Limb (tissue), 2 donors: ENCODE measurements around the gene MUC2.
A peak's percentile ranks its signal among the peaks of the same experiment; 100 is the strongest.

Experiments used
- DNase-seq, 2 donors: peaks; one replicate each; pipeline ENCODE4 v3.0.0-alpha.2; 2016; ENCODE audit errors: extremely low spot score in 2 of 2

Gene MUC2

DNA sequence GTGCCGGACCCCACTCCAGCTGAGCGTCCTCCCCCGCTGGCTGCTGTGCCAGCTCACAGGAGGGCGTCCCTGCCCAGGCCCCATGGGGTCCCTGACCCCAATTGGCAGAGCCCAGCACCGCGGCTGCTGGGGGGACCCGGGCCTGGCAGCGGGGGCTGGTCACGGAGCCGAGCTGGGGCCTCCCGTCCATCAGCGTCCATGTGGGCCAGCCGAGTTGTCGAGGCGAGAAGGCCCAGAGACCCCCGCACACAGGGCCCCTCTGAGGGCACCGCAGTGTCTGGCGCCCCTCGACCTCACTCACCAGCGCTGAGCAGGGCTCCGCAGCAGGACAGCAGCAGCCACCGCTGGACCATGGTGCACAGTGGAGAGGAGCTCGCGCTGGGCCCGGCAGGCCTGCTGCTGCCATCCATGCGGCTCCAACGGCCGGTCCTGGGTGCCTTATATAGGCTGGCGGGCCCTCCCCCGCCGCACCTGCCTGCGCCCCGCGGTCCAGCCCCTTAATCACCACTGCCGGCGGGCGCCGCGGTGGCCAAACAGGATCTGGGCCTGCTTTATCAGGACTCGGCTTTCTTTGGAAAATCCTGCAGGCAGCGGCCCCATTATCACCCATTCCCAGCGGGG is 38.3 kb upstream of the MUC2 start, which contains the start of gene MUC6:
Gene MUC6 (minus strand): TSS at position 416 of the 621 bp plus-strand sequence. CDS start 63 bp downstream, at position 353.
- DNase-seq: no peak

DNA sequence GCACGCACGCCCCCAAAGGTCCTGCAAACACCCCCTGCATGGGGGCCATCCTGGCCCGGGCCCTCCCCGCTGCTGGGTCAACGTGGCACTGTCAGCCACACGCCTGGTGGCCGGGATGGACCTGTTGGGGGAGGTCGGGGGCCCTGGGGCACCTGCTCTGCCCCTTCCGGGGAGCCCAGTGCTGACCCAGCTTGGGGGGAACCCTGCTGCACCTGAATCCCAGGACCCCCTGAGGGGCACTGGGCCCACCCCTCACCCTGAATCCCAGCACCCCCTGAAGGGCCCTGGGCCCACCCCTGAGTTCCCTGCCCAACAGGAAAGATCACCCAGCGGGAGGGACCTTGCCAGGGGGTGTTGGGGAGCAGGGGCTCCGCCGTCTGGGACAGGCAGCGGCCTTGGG is 37.7 kb upstream of the MUC2 start:
- DNase-seq: no peak

DNA sequence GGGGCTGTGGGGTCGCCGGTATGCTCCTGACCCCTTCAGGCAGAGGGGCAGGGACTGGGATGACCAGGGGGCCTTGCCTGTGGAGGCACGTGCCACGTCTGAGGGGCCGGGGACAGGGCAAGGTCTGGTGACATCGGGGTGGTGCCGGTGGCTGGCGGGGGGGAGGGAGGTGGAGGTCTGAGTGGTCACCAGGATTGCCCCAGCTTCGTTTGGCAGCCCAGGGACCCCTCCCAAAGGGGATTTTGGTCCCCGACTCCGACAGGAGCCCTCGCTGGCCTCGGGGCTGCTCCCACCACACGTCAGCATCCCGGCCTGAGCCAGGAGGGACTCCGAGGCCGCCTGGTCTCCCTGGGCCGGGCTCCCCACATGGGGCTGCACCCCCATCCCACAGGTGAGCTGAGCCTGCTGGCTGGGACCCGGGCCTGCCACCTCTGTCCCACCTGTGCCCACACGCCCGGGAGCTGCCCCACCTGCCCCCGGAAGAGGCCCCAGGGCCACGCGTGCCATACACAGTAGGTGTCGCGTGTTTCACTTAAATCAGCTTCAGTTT is 37.1 kb upstream of the MUC2 start:
- DNase-seq: no peak

DNA sequence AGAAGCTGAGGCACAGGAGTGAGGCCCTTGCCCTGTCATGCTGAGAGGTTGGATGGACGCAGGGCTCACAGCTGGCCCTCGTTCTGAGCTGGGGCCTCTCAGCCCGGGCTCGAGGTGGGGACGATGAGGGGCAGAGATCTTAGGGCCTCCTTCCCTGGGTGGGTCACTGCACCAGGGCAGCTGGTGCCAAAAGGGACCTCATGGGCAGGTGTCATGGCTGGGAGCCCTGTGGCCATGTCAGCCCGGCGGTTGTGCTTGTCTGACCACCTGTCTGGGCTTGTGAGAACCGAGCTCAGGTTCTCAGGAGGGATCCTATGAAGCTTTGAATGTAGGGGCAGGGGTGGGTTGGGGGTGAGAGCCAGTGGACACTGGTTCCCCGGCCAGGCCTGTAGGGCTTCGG is 36.3 kb upstream of the MUC2 start:
- no peak for DNase-seq

DNA sequence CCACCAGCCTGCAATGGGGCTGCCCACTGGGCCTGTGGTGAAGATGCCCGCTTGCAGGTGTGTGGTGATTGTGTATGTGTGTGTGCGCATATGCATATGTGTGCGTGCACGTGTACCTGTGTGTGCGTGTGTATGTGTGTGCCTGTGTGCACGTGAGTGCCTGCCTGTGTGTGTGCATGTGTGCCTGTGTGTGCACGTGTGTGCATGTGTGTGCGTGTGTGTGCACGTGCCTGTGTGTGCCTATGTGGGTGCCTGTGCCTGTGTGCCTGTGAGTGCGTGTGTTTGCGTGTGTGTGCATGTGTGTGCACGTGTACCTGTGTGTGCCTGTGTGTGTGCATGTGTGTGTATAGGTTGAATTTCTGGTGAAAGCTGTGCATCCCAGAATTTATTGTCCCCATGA is 35.8 kb upstream of the MUC2 start:
- DNase-seq: no peak

DNA sequence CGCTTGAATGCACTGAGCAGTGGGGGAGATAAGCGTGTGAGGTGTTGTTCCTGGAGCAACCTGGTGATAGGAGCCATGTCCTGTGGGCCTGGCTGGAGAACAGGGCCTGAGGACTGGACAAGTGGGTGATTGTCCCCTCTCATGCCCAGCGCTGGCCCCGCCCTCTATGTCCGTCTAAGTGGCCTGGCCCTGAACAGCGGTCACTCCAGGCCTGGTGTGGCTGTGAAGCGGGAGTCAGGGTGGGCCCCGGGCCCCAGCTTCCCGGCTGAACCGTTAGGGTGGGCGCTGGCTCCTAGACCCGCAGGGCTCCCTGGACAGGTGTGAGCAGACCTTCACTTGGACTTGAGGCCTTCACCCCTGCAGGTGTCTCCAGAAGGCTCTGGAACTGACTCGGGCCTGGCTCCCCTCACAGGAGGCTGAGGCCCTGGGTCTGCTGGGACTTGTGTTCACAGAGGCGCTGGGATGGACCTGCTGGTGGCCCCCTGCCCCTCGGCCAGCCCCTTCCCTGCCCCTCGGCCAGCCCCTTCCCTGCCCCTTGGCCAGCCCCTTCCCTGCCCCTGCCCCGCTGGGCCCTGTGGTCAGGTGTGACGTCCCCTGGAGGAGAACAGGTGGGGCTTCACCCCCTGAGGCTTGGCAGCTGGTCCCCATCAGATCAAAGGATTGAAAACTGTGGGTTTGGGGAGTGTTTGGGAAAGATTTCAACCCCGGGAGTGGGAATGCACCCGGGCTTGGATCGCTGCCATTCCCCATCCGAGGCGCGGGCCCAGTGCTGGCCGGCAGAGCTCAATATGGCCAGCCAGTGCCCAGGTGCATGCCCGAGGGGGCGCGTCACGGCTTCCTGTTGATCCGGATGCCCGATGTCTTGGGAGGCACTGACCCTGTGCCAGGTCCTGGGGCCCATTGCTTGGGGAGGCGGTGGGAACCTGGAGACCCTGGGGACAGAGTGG is 34.9 kb upstream of the MUC2 start:
- no peak for DNase-seq

DNA sequence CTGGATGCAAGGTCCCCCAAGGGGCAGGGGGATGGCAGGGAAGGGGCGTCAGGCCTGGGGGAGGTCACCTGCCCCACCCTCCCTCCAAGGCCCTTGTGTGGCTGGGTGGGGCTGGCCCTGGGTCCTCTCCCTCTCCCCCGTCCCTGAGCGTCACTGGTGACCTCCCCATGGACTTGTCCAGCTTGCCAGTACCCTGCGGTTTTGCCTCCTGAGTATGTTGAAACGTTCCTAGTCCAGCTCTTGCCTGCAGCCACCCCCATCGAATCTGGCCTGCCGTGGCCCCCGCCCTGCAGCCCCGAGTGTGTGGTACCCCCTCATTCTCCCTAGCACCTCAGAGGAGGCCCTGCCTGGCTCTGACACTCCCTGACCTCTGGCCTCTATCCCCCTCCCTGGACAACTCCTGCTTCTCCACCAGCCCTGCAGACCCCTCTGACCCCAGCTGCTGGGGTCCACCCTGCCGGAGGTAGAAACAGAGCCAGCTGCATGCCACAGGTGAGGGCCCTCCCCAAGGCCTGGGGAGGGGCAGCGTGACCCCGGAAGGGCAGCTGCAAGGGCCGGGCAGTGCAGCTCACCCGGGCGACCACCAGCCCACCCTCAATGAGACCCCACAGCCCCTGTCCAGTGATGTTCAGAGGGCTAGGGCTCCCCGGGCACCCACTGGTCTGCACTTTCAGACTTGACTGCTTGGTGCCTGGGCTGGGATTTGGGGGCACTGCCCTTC is 34.1 kb upstream of the MUC2 start:
- no peak for DNase-seq

DNA sequence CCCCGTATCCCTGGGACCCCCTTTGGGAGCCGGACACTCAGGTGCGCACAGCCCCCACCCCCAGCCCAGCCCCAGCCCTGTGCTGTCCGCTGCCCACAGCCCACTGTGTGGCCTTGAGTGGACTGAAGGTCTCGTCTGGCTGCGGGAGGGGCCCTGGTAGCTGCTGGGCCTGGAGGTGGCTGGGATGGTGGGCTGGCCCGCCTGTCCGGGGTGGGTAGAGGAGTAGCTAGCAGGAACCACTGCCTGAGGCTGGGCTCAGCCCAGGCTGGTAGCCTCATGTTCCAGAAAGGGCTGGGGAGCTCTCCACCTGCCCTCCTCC is 33.6 kb upstream of the MUC2 start:
- no peak for DNase-seq

DNA sequence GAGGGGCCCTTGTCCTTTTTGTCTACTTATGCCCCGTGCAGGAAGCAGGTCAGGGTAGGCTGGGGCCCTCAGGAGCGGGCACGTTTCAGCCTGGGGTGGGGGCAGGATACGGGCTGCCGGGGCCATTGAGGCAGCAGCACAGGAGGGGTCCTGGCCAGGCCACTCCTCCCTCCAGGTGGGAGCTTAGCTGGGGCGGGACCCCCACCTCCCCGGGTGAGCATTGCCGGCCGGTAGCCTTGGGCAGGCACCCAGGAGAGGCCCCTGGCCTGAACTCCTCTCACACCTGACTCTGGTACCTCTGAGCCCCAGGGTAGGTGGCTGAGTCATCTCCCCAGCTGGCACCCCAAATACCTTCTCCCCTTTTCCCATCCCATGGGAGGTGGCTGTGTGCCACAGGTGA is 33.2 kb upstream of the MUC2 start:
- no peak for DNase-seq

DNA sequence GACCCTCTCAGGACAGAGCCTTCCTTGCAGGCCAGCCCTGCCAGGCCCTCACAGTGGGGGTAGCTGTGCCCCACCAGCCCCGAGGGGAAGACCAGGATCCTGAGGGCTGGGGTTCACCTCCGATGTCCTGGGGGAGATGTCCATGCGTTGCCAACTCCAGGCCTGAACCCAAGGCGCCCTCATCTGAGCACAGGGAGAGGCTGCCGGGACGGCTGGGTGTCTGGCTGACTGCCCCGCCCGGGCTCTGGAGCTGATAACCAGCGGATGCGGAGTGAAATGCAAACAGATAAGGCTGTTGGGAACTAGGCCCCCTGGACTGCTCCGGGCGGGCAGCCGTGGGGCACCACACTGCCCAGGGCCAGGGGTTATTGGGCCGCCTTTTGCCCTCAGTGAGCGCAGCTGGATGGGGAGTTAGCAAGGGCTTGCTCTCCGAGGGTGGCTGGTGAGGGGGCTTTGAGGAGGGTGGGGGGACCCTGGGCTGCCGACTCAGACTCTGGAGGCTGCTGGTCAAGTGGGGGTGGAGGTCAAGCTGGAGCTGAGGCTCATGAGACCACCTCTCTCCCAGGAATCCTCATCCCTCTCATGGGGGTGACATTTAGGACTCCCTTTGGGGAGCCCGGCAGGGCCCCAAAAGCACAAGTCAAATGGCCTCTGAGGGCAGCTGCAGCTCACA is 32.6 kb upstream of the MUC2 start:
- DNase-seq: no peak

DNA sequence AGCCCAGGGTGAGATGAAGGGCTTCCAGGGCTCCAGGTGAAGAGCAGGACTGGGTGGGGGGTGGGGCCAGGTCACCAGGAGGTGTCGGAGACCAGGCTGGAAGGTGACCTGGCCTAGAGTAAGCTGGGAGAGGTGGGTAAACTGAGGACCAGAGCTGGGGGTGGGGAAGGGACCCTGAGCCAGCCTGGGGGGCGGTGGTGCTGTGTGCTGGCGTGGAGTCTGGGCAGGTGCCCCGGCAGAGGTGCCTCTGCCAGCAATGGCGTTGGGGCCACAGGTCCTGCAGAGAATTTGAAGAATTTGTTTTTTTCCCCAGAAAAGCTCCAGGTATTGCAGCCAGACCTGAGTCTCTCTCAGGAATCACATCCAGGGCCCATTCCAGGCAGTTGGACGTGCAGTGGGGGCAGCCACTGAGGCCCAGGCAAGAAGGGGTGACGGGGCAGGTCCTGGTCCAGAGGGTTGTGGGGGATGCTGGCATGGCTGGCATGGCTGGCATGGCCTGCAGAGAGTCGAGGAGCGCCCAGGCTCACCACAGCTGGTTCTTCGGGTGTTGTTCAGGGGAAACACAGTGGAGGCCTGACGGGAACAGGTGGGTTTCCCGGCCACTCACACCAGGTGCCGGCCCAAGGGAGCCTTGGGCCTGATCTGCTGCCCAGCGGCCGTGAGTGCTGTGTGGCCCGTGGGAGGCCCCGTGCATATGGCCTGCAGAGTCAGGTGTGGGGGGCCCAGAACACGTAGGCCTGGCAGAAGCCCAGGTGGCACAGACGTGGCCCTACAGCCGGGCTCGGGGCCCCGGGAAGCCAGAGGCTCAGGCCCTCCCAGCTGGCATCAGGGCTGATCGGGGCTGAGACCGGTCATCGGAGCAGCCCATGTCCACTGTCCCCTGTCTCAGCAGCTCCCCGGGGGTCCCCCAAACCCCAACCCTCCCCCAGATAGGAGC is 31.8 kb upstream of the MUC2 start:
- DNase-seq: no peak

DNA sequence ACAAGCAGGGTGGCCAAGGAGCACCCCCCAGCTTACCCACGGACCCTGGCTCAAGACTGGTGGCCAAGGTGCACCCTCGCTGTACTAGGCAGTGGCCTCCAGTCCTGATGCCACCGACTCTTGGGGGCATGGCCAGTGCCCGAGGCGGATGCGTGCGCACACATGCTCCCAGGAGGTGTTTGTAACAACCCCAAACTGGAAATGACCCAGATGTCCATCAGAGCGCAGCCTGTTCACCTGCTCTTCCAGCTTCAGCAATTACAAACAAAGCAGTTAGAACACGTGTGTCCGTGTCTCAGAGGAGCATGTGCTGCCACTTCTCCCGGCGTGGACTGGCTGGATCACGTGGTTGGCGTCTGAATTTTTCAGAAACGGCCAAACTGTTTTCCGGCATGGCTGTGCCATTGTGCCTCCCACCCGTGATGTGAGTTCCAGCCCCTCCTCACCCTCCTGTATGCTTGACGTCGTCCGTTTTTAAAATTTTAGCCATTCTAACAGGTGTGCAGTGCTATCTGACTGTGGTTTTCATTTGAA is 31.0 kb upstream of the MUC2 start:
- no peak for DNase-seq

DNA sequence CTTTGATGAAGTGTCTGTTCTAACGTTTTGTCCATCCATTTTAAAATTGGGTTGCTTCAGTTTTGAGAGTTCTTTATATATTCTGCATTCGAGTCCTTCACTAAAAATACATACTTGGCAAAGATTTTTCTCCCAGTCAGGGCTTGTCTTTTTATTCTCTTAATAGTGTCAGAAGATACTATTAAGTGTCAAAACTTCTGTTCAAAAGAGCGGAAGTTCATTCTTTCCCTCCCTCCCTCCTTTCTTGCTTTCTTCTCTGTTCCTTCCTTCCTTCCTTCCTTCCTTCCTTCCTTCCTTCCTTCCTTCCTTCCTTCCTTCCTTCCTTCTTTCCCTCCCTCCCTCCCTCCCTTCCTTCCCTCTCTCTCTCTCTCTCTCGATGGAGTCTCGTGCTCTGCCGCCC is 30.5 kb upstream of the MUC2 start:
- no peak for DNase-seq

DNA sequence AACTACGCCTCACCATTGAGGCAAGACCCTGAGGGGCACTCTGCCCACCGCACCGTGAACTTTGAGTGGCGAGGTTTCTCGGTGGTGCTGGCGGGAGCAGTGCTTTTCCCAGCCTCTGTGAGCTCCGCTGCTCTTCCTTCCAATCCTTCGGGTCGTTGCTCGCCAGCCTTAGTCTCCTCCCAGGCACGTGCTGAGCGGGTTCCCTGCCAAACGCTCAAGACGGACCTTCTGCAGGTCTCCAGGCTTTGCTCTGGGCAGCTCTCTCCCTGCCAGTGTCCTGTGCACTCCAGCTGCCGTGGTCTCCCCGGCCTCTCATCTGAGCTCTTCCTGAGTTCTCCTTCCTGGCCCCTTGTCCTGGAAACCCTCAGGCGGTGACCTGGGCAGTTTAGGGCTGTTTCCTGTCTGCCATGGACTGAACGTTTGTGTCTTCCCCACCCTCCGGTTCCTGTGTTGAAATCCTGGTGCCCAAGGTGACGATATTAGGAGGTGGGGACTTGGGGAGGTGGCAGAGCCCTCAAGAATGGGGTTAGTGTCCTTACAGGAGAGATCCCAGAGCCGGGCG is 27.0 kb upstream of the MUC2 start:
- DNase-seq: no peak

DNA sequence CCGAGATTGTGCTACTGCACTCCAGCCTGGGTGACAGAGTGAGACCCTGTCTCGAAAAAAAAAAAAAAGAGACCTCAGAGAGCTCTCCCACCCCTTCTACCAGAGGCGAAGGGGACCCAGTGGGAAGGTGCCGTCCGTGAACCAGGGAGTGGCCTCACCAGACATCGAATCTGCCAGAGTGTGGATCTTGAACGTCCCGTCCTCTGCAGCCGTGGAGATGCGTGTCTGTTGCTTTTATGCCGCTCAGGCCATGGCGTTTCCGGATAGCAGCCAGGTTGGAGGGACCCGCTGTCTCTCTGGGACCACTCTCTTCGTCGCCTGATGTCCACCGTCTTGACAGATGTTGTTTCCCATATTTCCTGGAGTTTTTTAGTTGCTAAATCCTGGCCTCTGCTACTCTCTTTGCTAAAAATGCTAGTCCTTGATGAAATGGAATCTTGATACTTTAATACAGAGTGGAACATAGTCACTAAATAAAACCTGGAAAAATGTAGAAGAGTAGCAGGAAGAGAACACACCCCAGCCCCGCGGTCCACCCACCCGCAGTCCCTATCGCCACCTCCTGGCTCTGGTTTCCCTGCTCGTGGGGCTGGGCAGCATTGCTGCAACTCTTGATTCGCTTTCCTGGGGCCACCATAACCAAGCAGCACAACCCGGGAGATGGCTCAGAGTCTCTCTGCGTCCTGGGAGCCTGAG is 26.2 kb upstream of the MUC2 start:
- no peak for DNase-seq

DNA sequence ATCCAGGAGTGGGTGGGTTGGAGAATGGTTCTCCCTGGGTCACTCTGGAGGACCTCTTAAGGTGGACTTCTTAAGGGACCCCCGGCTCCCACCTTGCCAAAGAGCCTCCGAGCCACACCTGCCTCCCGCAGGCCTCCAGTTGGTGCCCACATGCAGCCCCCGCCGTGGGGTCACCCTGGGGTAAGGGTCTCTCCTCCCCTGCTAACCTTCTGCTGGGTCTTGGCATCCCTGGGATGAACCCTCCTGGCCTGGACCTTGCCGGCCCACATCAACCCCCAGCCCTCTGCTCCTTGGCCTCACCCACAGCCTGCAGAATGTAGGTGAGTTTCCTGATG is 25.6 kb upstream of the MUC2 start:
- no peak for DNase-seq

DNA sequence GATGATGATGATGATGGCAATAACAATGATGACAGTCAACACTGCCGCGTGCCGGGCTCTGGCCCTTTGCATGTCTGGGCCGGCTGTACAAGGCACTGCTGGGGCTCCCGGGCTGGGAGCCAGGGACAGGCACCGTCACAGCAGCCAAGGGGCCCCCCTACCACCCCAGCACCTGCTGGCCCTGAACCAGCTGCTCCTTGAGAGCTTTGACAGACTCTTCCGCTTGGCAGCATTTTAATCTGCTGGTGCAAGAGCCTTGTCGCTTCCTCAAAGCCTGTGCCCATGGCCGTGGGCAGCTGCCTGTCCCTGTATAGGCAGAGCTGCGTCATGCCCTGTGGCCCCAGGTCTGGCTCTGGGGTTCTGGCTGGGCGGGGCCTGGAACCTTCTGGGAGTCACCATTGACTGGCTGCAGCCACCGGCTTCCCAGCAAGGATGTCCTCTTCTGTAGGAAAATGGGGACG is 25.2 kb upstream of the MUC2 start:
- DNase-seq: peak in 1 of 2 donors; percentile 39

DNA sequence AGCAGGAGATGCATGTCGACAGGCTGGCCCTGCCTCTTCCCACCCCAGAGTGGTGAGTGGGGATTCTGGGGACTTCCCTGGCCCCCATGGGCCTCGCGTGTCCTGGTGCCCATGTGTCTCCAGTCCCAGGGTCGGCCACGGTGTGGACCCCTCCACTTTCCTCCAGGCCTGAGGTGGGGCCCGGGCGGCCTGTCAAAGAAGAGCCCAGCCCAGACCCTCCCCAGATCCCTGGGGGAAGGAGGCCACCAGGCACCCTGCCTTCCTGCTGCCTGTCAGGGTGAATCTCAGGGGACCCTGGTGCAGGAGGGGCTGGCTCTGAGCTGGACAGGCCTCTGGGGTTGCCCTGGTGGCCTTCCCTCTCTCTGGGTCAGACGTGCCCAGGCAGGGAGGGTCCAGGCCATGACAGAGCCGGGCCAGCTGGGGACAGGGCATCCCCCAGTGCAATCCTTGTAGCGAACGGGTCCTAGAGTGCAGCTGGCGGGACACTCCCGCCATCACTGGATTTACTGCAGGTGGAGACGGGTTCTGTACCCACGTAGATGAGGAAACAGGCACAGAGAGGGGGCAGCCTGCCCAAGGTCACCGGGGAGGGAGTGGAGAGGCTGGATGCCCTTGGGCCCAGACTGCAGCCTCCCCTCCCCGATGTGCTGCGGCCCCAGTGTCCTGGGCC is 24.6 kb upstream of the MUC2 start:
- peak in 1 of 2 donors; percentile 28 for DNase-seq
